ENCODE measurements around the gene STXBP5. TPM values are rescaled to one million over a fixed set of nuclear protein-coding genes. Genes with fewer than 3 reads are reported as not detected.

STXBP5 gene
- total RNA-seq, 1 experiment from 2014 or later: 15.1 TPM

- DNase-seq (ENCODE audit: low spot score): no peak
These were observed 5.7 kb downstream of the STXBP5 start for GRCh38 chr6:147209762-147210449.

- no peak for DNase-seq (ENCODE audit: low spot score)
These were observed 7.1 kb downstream of the STXBP5 start for GRCh38 chr6:147211349-147211748.

GRCh38 chr6:147211831-147212230 is 7.6 kb downstream of the STXBP5 start:
- DNase-seq (ENCODE audit: low spot score): no peak

GRCh38 chr6:147212622-147213021 is 8.4 kb downstream of the STXBP5 start:
- no peak for DNase-seq (ENCODE audit: low spot score)

GRCh38 chr6:147213772-147214171 is 9.6 kb downstream of the STXBP5 start:
- no peak for DNase-seq (ENCODE audit: low spot score)

GRCh38 chr6:147214248-147215227 is 10.3 kb downstream of the STXBP5 start:
- no peak for DNase-seq (ENCODE audit: low spot score)

- DNase-seq (ENCODE audit: low spot score): no peak
These were observed 12.7 kb downstream of the STXBP5 start for GRCh38 chr6:147216915-147217314.

- no peak for DNase-seq (ENCODE audit: low spot score)
These were observed 13.7 kb downstream of the STXBP5 start for GRCh38 chr6:147217840-147218404.

GRCh38 chr6:147218797-147219196 is 14.6 kb downstream of the STXBP5 start:
- no peak for DNase-seq (ENCODE audit: low spot score)

GRCh38 chr6:147219463-147219862 is 15.2 kb downstream of the STXBP5 start:
- DNase-seq (ENCODE audit: low spot score): no peak

GRCh38 chr6:147220345-147220744 is 16.1 kb downstream of the STXBP5 start:
- no peak for DNase-seq (ENCODE audit: low spot score)

- no peak for DNase-seq (ENCODE audit: low spot score)
These were observed 17.5 kb downstream of the STXBP5 start for GRCh38 chr6:147221739-147222138.

GRCh38 chr6:147222160-147222838 is 18.1 kb downstream of the STXBP5 start:
- DNase-seq (ENCODE audit: low spot score): peak; percentile 67

GRCh38 chr6:147223736-147224135 is 19.5 kb downstream of the STXBP5 start:
- DNase-seq (ENCODE audit: low spot score): no peak

GRCh38 chr6:147226163-147226724 is 22.0 kb downstream of the STXBP5 start:
- DNase-seq (ENCODE audit: low spot score): no peak

GRCh38 chr6:147226877-147227276 is 22.7 kb downstream of the STXBP5 start:
- DNase-seq (ENCODE audit: low spot score): no peak

GRCh38 chr6:147227770-147228320 is 23.6 kb downstream of the STXBP5 start:
- no peak for DNase-seq (ENCODE audit: low spot score)

- DNase-seq (ENCODE audit: low spot score): no peak
These were observed 27.4 kb downstream of the STXBP5 start for GRCh38 chr6:147231589-147231988.

GRCh38 chr6:147234685-147235084 is 30.5 kb downstream of the STXBP5 start:
- DNase-seq (ENCODE audit: low spot score): no peak

GRCh38 chr6:147238164-147238563 is 33.9 kb downstream of the STXBP5 start:
- DNase-seq (ENCODE audit: low spot score): no peak

- no peak for DNase-seq (ENCODE audit: low spot score)
These were observed 34.7 kb downstream of the STXBP5 start for GRCh38 chr6:147238906-147239305.

All from HT-29 (cell line).